BE2C (cell line): ENCODE results near the gene ELOVL7.

Experiments
- DNase-seq: peaks from one replicate; pipeline ENCODE4 v3.0.0-alpha.2; 2020
- H3K27me3 ChIP-seq: fragments of 250-450 bp; sonication (Bioruptor Pico); 2 replicates; pipeline ENCODE4 v1.5.1; 2020; ENCODE audit warnings: mild to moderate bottlenecking
- H3K36me3 ChIP-seq: fragments of 250-450 bp; sonication (Bioruptor Pico); 2 replicates; pipeline ENCODE4 v1.5.1; 2020; ENCODE audit warnings: mild to moderate bottlenecking
- H3K4me1 ChIP-seq: fragments of 250-450 bp; sonication (Bioruptor Pico); 2 replicates; pipeline ENCODE4 v1.5.1; 2020
- H3K4me3 ChIP-seq: 2 replicates; pipeline ENCODE4 v1.5.1; 2011; ENCODE audit warnings: low read depth, low read length
- H3K9me3 ChIP-seq: fragments of 250-450 bp; sonication (Bioruptor Pico); 2 replicates; pipeline ENCODE4 v1.5.1; 2020
- TF ChIP-seq, protein P1 (sequence below): IDR thresholded peaks from 2 replicates; pipeline ENCODE4 v1.5.1; 2012; ENCODE audit warnings: mild to moderate bottlenecking, low read depth, low read length

ELOVL7 gene

DNA sequence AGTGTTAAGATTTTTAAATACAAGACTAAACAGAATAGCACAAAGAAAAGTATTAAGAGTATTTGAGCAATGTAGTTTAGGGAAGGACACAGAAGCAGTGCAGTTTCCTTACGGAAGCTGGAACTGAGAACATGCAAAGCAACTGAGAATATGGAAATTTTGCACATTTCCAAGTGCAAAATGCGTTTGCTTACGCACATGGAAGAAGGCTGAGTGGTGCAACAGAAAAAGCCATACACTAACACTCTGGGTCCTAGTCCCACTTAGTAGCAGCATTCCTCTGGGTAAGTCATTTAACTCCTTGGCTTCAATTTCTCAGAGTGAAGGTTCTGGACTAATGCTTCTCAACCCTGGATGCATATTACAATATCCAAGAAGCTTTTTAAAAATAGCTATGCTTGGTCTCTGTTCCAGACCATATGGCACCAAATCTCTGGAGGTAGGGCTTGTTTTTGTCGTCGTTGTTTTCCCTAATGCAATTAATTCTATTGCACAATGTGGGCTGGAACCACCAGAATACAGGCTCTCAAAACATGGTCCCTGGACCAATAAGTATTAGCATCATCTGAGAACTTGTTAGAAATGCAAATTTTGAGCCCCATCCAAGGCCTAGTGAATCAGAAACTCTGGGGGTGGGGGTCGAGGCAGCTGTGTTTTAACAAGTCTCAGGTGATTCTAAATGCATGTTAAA is 78.9 kb downstream of the ELOVL7 start:
- TF ChIP-seq, protein P1, sequence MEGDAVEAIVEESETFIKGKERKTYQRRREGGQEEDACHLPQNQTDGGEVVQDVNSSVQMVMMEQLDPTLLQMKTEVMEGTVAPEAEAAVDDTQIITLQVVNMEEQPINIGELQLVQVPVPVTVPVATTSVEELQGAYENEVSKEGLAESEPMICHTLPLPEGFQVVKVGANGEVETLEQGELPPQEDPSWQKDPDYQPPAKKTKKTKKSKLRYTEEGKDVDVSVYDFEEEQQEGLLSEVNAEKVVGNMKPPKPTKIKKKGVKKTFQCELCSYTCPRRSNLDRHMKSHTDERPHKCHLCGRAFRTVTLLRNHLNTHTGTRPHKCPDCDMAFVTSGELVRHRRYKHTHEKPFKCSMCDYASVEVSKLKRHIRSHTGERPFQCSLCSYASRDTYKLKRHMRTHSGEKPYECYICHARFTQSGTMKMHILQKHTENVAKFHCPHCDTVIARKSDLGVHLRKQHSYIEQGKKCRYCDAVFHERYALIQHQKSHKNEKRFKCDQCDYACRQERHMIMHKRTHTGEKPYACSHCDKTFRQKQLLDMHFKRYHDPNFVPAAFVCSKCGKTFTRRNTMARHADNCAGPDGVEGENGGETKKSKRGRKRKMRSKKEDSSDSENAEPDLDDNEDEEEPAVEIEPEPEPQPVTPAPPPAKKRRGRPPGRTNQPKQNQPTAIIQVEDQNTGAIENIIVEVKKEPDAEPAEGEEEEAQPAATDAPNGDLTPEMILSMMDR, result no peak
- Histone ChIP-seq H3K36me3 (no peaks in the 10 kb centered on the region), H3K9me3 (no peaks in the 10 kb centered on the region), H3K4me1 (no peaks in the 10 kb centered on the region; the same call in 1 of the 2 replicates), H3K27me3 (peaks cover 5% of the 10 kb centered on the region; the same call in 1 of the 2 replicates), H3K4me3 (no peak overlapping the region)
- DNase-seq, result no peak

DNA sequence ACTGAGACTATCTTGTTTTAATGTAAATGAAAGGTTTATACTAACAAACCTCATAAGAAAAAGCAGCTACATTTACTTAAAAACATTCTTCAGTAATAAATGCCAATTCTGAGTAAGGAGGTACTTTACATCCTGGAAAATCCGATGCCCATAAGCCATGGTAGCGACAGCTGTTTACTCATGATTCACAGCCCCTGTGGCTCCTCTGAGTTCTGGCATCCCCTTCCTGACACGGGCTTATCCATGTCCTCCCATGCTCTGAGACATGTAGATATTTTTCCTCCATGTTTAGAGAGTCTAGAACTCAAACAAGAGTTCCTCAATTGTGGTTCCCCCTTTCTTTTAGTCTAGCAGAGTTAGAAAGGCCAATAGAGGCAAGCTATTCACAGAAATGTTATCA is 81.0 kb downstream of the ELOVL7 start:
- TF ChIP-seq, protein P1, result no peak
- H3K4me1 ChIP-seq, result no peaks in the 10 kb centered on the region
- no peak for DNase-seq
- peaks cover 5% of the 10 kb centered on the region; the same call in 1 of the 2 replicates for H3K27me3 ChIP-seq
- H3K9me3 ChIP-seq, result no peaks in the 10 kb centered on the region
- no peaks in the 10 kb centered on the region for H3K36me3 ChIP-seq
- no peak overlapping the region for H3K4me3 ChIP-seq

DNA sequence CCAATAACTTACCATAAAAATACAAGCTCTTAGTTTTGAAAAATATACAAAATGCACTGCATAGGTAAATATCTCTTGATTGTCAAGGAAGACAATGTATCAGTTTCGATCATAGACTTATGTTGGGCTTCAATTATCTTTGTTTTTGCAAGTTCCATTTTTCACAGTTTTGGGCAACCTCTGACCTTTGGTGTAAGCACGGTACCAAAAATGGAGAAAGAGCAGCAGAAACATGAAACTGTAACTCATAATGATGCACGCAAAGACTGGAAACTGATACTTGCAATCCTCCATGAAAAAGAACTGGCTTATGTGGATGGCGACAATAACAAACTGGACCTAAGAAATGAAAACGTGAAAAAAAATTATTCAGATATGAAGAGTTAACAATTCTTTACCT is 89.6 kb downstream of the ELOVL7 start:
- Histone ChIP-seq H3K27me3 (0 out of 2 replicates have a peak, but pooled peaks cover 6% of the 10 kb centered on the region), H3K9me3 (no peaks in the 10 kb centered on the region), H3K36me3 (no peaks in the 10 kb centered on the region), H3K4me1 (no peaks in the 10 kb centered on the region), H3K4me3 (no peak overlapping the region)
- TF ChIP-seq, protein P1, result no peak
- DNase-seq, result no peak

DNA sequence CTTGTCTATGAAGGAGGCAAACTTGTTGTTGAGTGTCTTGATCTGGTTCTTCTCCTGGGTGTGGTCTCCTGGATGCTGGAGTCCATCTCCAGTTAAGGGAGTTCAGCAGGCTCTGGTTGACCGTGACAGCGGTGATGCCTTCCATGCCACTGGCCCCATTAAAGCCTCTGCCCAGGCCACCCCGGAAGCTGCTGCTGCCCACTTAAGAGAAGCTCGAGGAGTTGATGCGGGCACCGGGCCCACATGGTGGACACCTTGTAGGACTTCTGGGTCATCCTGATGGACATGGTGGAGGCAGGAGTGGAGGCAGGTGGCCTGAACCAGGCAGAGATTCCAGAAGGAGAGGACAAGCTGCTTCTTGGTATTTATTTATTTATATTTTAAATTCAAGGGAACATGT is 99.4 kb downstream of the ELOVL7 start:
- Histone ChIP-seq H3K9me3 (no peaks in the 10 kb centered on the region), H3K4me1 (no peaks in the 10 kb centered on the region), H3K27me3 (no peaks in the 10 kb centered on the region), H3K4me3 (no peak overlapping the region), H3K36me3 (no peaks in the 10 kb centered on the region)
- TF ChIP-seq, protein P1, result no peak
- DNase-seq, result no peak

DNA sequence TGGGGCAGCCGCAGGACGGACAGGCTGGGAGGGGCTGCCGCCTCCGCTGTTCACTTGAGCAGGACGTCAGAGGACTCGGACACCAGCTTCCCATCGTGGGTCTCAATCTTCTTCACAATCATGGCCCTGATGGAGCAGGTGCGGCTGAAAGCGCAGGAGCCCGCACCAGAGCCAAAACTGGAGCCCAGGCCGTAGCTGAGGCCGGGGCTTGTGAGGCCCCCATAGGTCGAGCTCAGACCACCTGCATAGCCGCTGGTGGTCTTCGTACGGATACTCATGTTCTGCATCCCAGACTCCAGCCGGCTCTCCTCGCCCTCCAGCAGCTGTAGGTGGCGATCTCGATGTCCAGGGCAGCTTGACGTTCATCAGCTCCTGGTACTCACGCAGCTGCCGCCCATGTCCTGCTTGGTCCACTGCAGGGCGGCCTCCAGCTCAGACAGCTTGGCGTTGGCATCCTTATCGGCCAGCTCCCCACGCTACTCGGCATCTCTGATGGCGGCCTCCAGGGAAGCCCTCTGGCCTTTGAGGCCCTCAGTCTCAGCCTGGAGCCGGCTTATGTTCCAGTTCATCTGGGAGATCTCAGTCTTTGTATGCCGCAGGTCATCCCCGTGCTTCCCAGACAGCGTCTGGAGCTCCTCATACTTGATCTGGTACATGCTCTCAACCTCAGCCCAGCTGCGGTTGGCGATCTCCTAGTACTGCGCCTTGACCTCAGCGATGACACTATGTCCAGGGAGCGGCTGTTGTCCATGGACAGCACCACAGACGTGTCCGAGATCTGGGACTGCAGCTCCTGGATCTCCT is 100.4 kb downstream of the ELOVL7 start:
- H3K4me3 ChIP-seq, result no peak overlapping the region
- DNase-seq, result no peak
- TF ChIP-seq, protein P1, result no peak
- H3K9me3 ChIP-seq, result no peaks in the 10 kb centered on the region
- no peaks in the 10 kb centered on the region for H3K4me1 ChIP-seq
- H3K36me3 ChIP-seq, result no peaks in the 10 kb centered on the region
- H3K27me3 ChIP-seq, result no peaks in the 10 kb centered on the region

DNA sequence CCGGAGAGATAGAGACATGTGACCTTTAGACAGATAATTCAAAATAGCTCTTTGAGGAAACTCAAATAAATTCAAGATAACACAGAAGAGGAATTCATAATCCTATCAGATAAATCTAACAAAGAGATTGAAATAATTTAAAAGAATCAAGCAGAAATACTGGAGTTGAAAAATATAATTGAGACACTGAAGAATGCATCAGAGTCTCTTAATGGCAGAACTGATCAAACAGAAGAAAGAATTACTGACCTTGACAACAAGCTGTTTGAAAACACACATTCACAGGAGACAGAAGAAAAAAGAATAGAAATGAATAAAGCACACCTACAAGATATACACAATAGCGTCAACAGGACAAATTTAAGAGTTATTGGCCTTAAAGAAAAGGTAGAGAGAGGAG is 103.7 kb downstream of the ELOVL7 start:
- TF ChIP-seq, protein P1, result no peak
- H3K4me1 ChIP-seq, result no peaks in the 10 kb centered on the region
- no peaks in the 10 kb centered on the region for H3K27me3 ChIP-seq
- H3K36me3 ChIP-seq, result no peaks in the 10 kb centered on the region
- DNase-seq, result no peak
- no peak overlapping the region for H3K4me3 ChIP-seq
- no peaks in the 10 kb centered on the region for H3K9me3 ChIP-seq
